HG03139 (cell line): Measurements from ENCODE around the gene SCRN3.

ENCODE experiments used
- ATAC-seq: cut with Tn5 transposase; IDR thresholded peaks from one replicate; pipeline ENCODE4 v1.9.1; 2021; ENCODE audit not compliant: unreplicated experiment

Gene SCRN3

GRCh38 chr2:174477759-174478158, 82.2 kb downstream of the SCRN3 start:
- no peak for ATAC-seq
